GM19372 (cell line): ENCODE measurements around the gene ASPG.

Experiments
- ATAC-seq: cut with Tn5 transposase; IDR thresholded peaks from one replicate; pipeline ENCODE4 v1.9.1; 2021; ENCODE audit warnings: mild to moderate bottlenecking, low read depth, moderate library complexity; ENCODE audit not compliant: unreplicated experiment

ASPG gene

DNA sequence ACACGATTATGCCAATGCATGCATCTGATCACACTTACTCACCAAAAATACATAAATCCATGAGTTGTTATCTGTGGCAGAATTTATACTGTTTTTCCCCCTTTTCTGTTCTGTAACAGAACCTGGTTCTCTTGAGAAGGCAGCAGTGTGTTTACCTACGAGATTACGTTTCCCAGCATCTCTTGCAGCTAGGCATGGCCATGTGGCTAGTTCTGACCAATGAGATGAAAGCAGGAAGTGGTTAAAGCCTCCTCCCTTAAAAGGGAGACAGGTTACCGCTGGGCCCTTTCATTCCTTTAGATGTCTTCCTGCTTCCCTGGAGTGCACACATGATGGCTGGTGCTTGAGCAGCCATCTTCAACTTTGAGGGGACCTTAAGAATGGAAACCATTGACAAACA, 11.7 kb upstream of the ASPG start:
- no peak for ATAC-seq

DNA sequence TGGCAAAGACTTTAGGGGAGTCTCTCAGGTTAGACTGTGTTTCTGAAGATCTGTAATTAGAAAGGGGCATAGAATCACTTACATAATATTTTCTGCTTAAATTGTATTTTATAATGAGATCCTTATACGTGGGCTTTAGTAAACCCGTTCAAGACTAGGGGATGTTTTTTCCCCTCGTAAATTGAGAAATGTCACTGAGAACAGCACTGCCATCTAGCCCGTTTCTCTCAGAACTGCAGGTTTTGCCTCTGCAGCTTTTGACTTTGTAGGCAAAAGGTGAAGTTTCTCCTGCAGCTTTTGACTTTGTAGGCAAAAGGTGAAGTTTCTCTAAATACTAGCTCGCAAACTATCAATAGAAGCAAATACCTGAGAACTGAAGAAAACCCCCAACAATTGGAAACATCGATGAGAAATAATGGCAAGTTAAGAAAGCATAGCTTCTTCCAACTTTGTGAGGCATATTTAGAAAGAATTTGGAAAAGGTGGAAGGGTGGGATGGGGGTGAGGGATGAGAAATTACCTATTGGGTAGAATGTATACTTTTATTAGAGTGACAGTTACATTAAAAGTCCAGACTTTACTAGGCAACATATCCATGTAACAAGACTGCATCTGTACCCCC, 9.9 kb upstream of the ASPG start:
- ATAC-seq = no peak

DNA sequence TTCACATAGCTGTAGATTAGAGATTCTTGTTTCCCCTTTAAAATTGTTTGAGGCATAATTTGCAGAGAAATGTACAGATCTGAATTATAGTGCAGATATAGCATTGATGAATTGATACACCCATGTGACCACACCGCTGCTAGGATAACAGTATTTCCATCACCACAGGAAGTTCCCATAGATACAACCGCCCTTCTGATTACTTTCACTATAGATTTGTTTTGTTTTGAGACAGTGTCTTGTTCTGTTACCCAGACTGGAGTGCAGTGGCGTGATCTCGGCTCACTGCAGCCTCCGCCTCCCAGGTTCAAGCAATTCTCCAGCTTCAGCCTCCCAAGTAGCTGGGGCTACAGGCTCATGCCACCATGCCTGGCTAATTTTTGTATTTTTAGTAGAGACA, 8.8 kb upstream of the ASPG start:
- ATAC-seq = no peak

DNA sequence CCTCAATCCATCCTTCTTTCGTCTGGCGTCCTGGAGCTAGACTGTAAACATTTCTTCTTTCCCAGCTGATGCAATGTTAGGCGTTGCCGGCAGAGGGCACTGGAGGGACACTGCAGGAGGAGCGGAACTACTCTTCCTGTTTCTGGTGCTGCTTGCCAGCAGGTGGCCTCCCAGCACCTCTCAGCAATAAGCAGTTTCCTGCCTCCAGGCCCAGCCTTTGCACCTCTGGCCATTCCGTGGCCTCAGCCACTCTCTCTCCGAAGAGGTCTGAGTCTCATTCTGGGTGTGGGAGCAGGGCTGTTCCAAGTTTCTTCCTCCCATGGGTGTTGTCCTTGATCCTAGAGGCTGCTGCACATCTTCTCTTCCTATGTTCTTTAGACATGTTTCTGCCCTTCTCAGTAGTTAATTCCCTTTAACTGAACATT, 7.5 kb upstream of the ASPG start:
- peak; percentile 83 for ATAC-seq

DNA sequence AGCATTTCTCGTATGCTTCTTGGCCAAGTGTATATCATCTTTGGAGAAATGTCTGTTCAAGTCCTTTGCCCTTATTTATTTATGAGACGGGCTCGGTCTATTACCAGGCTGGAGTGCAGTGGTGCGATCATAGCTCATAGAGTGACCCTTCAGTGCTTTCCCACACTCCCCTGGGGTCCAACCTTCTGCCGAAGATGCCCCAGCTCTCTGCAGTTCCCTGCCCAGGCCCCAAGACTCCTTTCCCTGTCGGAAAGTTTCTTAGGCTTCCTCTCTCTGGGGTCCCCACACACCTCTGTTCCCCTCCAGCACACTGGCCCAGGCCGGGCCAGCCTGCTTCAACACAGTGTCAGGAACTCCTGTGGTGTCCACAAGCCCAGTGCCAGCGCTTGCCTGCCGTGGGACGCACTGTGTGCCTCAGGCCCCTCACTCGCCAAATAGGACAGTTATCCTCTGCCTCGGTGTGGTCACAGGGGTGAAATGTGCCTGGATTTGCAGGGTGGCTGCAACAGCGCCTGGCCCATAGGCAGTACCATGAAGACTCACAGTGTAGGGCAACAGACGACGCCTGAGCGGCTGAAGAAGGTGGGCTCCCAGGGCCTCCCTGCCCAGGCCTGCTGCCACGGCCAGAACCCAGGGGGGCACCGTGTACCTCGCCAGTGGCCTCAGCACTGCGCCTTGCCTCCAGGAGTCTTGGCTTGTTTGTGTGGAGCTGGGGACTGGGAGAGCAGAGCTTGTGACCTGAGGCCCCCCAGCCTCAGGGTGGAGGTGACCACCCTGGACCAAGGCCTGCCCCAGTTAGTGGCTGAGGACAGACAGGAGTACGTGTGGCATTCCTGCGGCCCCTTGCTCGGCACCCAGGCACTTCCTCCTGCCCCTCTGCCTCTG, 4.9 kb upstream of the ASPG start:
- no peak for ATAC-seq

DNA sequence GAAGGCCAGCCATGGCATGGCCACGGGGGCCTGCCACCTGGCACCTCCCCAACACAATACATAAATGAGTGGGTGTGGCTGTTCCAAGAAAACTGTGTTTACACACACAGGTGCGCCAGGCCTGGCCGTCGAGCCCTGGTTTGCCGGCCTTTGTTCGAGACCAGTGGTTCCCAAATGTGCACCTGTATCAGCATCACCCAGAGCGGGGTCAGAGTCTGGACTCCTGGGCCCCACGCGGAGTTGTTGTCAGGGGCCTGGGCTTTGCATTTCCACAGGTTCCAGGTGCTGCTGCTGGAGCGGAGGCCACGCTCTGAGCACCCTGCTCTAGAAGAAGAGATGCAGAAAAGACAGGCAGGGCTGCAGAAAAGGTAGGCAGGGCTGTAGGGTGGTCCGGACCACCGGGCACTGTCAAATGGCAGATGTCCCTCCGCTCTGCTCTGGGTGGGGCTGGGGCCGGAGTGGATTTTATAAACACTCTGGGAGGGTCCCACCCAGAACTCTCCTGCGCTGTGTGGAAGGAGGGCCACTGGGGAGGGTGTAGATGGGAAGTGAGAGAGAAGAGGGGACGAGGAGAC, 4.2 kb upstream of the ASPG start:
- no peak for ATAC-seq

- no peak for ATAC-seq
These were observed 3.5 kb upstream of the ASPG start for GRCh38 chr14:104081951-104082464.

- ATAC-seq = no peak
These were observed 2.7 kb upstream of the ASPG start for GRCh38 chr14:104082807-104083206.

DNA sequence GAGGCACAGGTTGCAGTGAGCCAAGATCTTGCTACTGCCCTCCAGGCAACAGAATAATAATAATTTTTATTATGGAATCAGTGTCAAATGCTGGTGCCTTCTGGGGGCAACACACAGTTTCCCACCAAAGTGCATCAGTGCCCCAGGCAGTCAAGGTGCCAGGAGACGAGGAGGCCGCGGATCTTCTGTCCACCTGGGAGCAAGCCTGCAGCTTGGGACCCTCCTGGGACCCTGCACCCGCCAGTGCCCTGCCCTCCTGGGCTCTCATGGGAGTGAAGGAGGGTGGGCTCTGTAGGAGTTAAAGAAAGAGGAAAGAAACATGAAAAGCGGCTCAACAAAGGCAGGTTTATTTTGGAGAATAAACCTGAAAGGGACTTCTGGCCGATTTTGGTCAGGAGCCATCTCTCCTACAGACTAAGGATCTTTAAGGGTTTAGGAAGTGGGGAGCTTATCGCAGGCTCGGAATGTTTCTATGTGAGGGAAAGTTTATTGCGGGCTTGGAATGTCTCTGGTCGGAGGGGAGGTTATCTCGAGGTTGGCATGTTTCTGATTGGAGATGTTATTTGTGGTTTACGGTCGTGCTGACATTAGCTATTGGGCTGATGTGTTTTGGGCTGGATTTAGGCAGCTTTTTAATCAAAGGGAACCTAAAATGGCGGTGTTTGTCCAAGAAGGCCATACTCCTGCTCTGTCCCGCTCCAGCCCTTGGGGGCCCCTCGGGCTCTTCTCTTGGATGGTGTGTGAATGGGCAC, 1.1 kb upstream of the ASPG start:
- no peak for ATAC-seq

GRCh38 chr14:104085889-104086201, 345 bp downstream of the ASPG start:
- ATAC-seq = no peak

- no peak for ATAC-seq
These were observed 735 bp downstream of the ASPG start for GRCh38 chr14:104086210-104086660.

- no peak for ATAC-seq
These were observed 1.4 kb downstream of the ASPG start for GRCh38 chr14:104086661-104087461.

DNA sequence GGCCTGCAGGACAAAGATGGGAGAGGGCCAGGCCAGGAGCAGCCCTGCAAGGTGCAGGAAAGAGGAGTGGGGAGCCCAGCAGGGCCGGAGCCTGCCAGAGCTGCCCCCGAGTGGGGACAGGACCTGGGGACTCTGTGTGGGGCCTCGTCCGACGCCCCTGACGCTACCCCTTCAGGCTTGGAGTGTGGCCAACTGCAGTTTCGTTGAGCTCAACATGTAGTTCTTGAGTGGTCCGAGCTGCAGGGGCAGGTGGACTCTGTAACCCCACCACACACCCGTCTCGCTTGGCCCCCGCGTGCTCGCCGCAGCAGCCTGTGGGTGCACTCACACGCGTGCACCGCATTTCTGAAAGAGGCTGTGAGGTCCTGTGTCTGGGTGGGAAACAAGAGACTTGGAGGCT, 2.0 kb downstream of the ASPG start:
- no peak for ATAC-seq

DNA sequence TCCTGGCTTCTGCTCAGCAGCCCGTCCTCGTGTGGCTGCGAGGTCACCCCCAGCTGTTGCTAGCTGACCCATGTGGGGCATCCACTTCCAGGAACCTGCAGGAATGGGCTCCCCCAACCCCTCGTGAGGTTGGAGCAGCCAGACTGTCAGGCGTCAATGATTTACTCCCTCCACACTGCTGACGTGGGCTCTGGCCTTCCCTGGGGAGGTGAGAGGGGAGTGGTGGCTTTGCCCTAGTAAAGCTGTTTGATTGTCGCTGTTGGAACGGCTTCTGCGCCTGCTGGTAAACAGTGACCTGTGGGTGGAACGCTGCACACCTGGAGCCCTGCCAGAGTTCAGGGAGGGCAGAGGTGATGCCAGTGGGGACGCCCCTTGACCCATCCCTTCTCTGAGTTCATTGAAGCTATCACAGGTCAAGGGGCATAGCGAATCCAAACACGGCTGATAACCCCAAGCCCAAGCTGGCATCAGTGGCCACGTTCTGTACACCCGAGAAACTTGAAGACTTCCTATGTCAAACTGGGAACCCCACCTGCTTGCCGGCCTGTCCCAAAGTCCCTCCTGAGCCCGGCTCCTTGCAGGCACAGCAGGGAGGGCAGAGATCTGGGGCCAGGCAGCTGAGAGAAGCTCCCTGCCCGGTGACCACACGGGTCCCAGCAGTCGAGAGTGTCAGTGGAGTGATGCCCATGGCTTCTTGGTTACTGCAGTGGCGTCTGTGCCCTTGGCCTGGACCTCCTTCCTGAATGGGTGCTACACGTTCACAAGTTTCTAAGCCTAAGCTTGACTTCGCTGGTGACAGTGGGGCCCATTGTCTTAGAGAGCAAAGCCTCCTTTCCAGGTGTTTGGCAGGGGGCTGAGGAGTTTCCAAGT, 2.7 kb downstream of the ASPG start:
- no peak for ATAC-seq

DNA sequence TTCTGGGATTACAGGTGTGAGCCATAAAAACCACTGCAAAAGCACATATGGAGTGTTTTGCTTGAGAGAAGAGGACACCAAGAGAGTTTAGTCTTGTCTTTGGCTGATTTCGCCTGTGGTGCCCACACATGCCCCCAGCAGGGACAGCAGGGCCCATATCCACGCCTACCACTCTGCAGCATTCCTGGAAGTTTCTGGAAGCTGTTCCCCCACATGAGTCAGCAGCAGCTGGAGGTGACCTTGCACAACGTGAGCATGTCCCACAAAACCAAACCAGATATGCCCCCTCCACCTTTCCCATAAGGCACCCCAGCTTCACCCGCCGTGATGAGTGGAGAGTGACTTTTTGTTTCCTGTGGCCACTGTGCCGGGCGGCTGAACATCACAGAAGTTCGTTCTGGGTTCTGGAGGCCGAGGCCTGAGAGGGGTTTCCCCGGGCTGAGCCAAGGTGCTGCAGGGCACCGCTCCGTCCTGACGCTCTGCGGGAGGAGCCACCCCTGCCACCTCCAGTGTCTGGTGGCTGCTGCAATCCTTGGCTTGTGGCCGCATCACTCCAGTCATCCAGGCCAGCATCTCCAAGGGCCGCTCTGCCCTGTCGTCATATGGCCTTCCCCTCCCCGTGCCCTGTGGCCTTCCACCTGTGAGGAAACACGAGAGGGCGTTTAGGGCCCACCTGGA, 4.7 kb downstream of the ASPG start:
- ATAC-seq = no peak

GRCh38 chr14:104091061-104091926, 5.8 kb downstream of the ASPG start:
- no peak for ATAC-seq

DNA sequence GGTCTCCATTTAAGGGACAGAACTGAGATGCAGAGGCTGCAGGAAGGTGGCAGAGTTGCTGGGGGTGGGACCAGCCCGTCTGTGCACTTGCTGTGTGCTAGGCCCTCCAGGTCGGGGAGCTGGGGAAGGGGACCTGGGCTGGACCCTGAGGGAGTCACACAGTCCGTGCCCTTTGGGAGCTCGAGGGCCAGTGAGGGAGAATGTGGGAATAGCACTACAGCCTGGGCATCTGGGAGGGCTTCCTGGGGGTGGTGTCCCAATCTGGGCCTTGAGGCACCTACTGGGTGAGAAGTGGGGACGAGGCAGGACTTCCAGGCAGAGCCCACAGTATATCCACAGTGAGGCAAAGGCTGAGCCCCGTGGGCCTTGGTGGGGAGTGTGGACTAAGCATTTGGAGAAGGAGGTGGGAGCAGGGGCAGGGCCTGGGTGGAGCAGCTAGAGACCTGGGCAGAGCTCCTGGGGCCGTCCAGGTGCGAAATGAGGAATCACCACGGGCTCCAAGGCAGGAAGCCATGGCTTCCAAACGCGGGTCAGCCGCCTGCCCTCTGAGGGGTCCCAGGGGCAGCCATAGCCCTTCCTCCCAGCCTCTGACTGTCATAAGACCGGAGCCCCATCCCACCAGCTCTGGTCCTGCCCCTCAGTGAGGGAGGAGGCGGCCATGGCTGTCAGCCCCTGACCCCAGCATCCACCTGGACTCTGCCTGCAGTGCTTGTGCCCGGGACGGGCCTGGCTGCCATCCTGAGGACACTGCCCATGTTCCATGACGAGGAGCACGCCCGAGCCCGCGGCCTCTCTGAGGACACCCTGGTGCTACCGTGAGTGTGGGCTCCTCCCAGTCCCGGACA, 6.6 kb downstream of the ASPG start:
- no peak for ATAC-seq
